Measurements from ENCODE around the gene EYA3. TPM values are rescaled to one million over a fixed set of nuclear protein-coding genes. Genes with fewer than 3 reads are reported as not detected.

Gene EYA3
- polyA plus RNA-seq, 6 donors from 2014 or later, result 5.2 to 26.3 (median 7.6) TPM

- H3K4me1 Mint-ChIP-seq, result peaks cover 5 to 10% (median 8%) of the 10 kb centered on the region in 3 donors
- H3K4me3 Mint-ChIP-seq, result peak overlapping the region in 1 of 8 donors; percentile 48
- H3K36me3 Mint-ChIP-seq, result no peaks in the 10 kb centered on the region
- ATAC-seq (ENCODE audit: low read depth in 2 of 2) (no peak), DNase-seq (no peak)
- peak overlapping the region in 3 of 6 donors; percentile 30 to 86 (median 44) for H3K27ac Mint-ChIP-seq
- peaks cover under 1 to 1% (median under 1%) of the 10 kb centered on the region in 3 donors for H3K27me3 Mint-ChIP-seq
- no peaks in the 10 kb centered on the region for H3K9me3 Mint-ChIP-seq
Observed at GRCh38 chr1:27940870-27941560, 147.4 kb downstream of the EYA3 start.

- Mint-ChIP-seq H3K9me3 (no peaks in the 10 kb centered on the region), H3K36me3 (no peaks in the 10 kb centered on the region), H3K4me3 (no peak overlapping the region), H3K27me3 (peaks cover 8% of the 10 kb centered on the region in 3 donors), H3K4me1 (peaks cover 8 to 14% (median 12%) of the 10 kb centered on the region in 3 donors), H3K27ac (peak overlapping the region in 1 of 6 donors; percentile 14)
- ATAC-seq (ENCODE audit: low read depth in 2 of 2) (peak; percentile 89 to 90), DNase-seq (peak; percentile 35)
Observed at GRCh38 chr1:27940297-27940696, 148.1 kb downstream of the EYA3 start.

- H3K36me3 Mint-ChIP-seq, result no peaks in the 10 kb centered on the region
- peaks cover 12 to 25% (median 20%) of the 10 kb centered on the region in 3 donors for H3K4me1 Mint-ChIP-seq
- peak overlapping the region in 1 of 6 donors; percentile 42 for H3K27ac Mint-ChIP-seq
- peaks cover 12 to 19% (median 14%) of the 10 kb centered on the region in 3 donors for H3K27me3 Mint-ChIP-seq
- no peak for ATAC-seq (ENCODE audit: low read depth in 2 of 2)
- DNase-seq, result no peak
- H3K4me3 Mint-ChIP-seq, result no peak overlapping the region
- no peaks in the 10 kb centered on the region for H3K9me3 Mint-ChIP-seq
Observed at GRCh38 chr1:27938488-27938887, 149.9 kb downstream of the EYA3 start.

GRCh38 chr1:27937524-27937836 is 150.9 kb downstream of the EYA3 start:
- peaks cover 14 to 22% (median 16%) of the 10 kb centered on the region in 3 donors for H3K27me3 Mint-ChIP-seq
- ATAC-seq (ENCODE audit: low read depth in 2 of 2) (no peak), DNase-seq (no peak)
- no peak overlapping the region for H3K4me3 Mint-ChIP-seq
- H3K9me3 Mint-ChIP-seq, result no peaks in the 10 kb centered on the region
- H3K36me3 Mint-ChIP-seq, result no peaks in the 10 kb centered on the region
- peaks cover 12 to 25% (median 20%) of the 10 kb centered on the region in 3 donors for H3K4me1 Mint-ChIP-seq
- H3K27ac Mint-ChIP-seq, result no peak overlapping the region

GRCh38 chr1:27936370-27936769 is 152.0 kb downstream of the EYA3 start:
- peaks cover 12 to 25% (median 20%) of the 10 kb centered on the region in 3 donors for H3K4me1 Mint-ChIP-seq
- DNase-seq, result no peak
- H3K9me3 Mint-ChIP-seq, result no peaks in the 10 kb centered on the region
- no peak overlapping the region for H3K4me3 Mint-ChIP-seq
- ATAC-seq (ENCODE audit: low read depth in 2 of 2), result no peak
- no peaks in the 10 kb centered on the region for H3K36me3 Mint-ChIP-seq
- H3K27me3 Mint-ChIP-seq, result peaks cover 14 to 22% (median 17%) of the 10 kb centered on the region in 3 donors
- H3K27ac Mint-ChIP-seq, result no peak overlapping the region

GRCh38 chr1:27935721-27936120 is 152.7 kb downstream of the EYA3 start:
- Mint-ChIP-seq H3K4me3 (peak overlapping the region in 1 of 8 donors; percentile 30), H3K36me3 (no peaks in the 10 kb centered on the region), H3K27ac (no peak overlapping the region), H3K4me1 (peaks cover 12 to 24% (median 20%) of the 10 kb centered on the region in 3 donors), H3K27me3 (peaks cover 14 to 22% (median 17%) of the 10 kb centered on the region in 3 donors), H3K9me3 (no peaks in the 10 kb centered on the region)
- ATAC-seq (ENCODE audit: low read depth in 2 of 2) (no peak), DNase-seq (no peak)

- DNase-seq (no peak), ATAC-seq (ENCODE audit: low read depth in 2 of 2) (no peak)
- H3K27ac Mint-ChIP-seq, result peak within 1 kb of the TSS in 4 of 6 donors; percentile 11 to 78 (median 54)
- H3K36me3 Mint-ChIP-seq, result no peaks in the 10 kb centered on the region
- H3K4me1 Mint-ChIP-seq, result peaks cover 9 to 16% (median 14%) of the 10 kb centered on the region in 3 donors
- H3K27me3 Mint-ChIP-seq, result peaks cover 14 to 22% (median 17%) of the 10 kb centered on the region in 3 donors
- no peaks in the 10 kb centered on the region for H3K9me3 Mint-ChIP-seq
- peak within 1 kb of the TSS in 4 of 8 donors; percentile 0 to 73 (median 26) for H3K4me3 Mint-ChIP-seq
Observed at GRCh38 chr1:27934818-27935549, 153.4 kb downstream of the EYA3 start, which contains the start of gene SMPDL3B. SMPDL3B (plus strand) TSS chr1:27935000; CDS start chr1:27935184, 184 bp downstream.

- ATAC-seq (ENCODE audit: low read depth in 2 of 2) (no peak), DNase-seq (no peak)
- Mint-ChIP-seq H3K4me1 (peaks cover 7 to 15% (median 12%) of the 10 kb centered on the region in 3 donors), H3K36me3 (no peaks in the 10 kb centered on the region), H3K4me3 (no peak overlapping the region), H3K27ac (no peak overlapping the region), H3K27me3 (peaks cover 14 to 23% (median 22%) of the 10 kb centered on the region in 3 donors), H3K9me3 (no peaks in the 10 kb centered on the region)
Observed at GRCh38 chr1:27931759-27932158, 156.7 kb downstream of the EYA3 start.

GRCh38 chr1:27931184-27931583 is 157.2 kb downstream of the EYA3 start:
- no peak overlapping the region for H3K4me3 Mint-ChIP-seq
- H3K27me3 Mint-ChIP-seq, result peaks cover 14 to 23% (median 22%) of the 10 kb centered on the region in 3 donors
- H3K27ac Mint-ChIP-seq, result no peak overlapping the region
- H3K36me3 Mint-ChIP-seq, result no peaks in the 10 kb centered on the region
- DNase-seq, result no peak
- no peaks in the 10 kb centered on the region for H3K9me3 Mint-ChIP-seq
- peaks cover 7 to 15% (median 12%) of the 10 kb centered on the region in 3 donors for H3K4me1 Mint-ChIP-seq
- ATAC-seq (ENCODE audit: low read depth in 2 of 2), result no peak

GRCh38 chr1:27928216-27928954 is 160.0 kb downstream of the EYA3 start:
- Mint-ChIP-seq H3K27ac (no peak overlapping the region), H3K4me1 (no peaks in the 10 kb centered on the region), H3K4me3 (no peak overlapping the region), H3K9me3 (no peaks in the 10 kb centered on the region), H3K27me3 (peaks cover 0 to 11% (median 2%) of the 10 kb centered on the region in 3 donors), H3K36me3 (no peaks in the 10 kb centered on the region)
- DNase-seq (no peak), ATAC-seq (ENCODE audit: low read depth in 2 of 2) (no peak)

GRCh38 chr1:27922272-27922671 is 166.1 kb downstream of the EYA3 start:
- no peaks in the 10 kb centered on the region for H3K36me3 Mint-ChIP-seq
- H3K27me3 Mint-ChIP-seq, result peaks cover 0 to 14% (median 5%) of the 10 kb centered on the region in 3 donors
- no peak overlapping the region for H3K4me3 Mint-ChIP-seq
- ATAC-seq (ENCODE audit: low read depth in 2 of 2), result no peak
- no peaks in the 10 kb centered on the region for H3K4me1 Mint-ChIP-seq
- H3K9me3 Mint-ChIP-seq, result peaks cover 0 to 2% (median 0%) of the 10 kb centered on the region in 7 donors
- H3K27ac Mint-ChIP-seq, result no peak overlapping the region
- no peak for DNase-seq

Data from naive B cell (primary cell).